GM12892 (cell line): ENCODE measurements around the gene CDH4.

ENCODE experiments used
- POLR2A ChIP-seq: IDR thresholded peaks from 2 replicates; pipeline ENCODE4 v1.6.1; 2011; ENCODE audit warnings: low read depth, low read length, control low read depth
- TAF1 ChIP-seq: IDR thresholded peaks from 2 replicates; pipeline ENCODE4 v1.6.1; 2011; ENCODE audit warnings: low read depth, mild to moderate bottlenecking, control low read depth, low read length, borderline replicate concordance

DNA sequence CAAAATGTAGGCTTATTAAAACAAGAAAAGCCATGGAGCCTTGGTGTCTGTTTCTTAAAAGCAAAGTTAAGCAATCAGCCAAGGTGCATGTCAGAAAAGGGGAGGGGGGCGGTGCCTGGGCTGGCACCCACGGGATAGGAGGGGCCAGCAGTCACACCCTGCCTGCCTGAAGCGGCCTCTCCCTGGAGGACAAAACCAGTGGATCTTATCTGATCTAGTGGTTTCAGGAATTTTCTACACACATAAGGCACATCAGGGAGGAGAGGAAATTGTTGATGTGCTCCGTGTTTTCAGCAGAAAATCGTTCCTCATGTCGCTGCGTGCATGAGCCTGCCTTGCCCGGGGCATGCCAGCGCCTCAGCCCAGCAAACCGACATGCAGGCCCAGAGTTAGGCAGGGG, 537.3 kb downstream of the CDH4 start:
- no peak for TF ChIP-seq TAF1
- no peak for TF ChIP-seq POLR2A
